ENCODE results near the gene SLC44A3. TPM values are rescaled to one million over a fixed set of nuclear protein-coding genes. Genes with fewer than 3 reads are reported as not detected.

Gene SLC44A3
- total RNA-seq, 6 donors from 2014 or later: 6.3 to 24.2 (median 17.8) TPM

DNA sequence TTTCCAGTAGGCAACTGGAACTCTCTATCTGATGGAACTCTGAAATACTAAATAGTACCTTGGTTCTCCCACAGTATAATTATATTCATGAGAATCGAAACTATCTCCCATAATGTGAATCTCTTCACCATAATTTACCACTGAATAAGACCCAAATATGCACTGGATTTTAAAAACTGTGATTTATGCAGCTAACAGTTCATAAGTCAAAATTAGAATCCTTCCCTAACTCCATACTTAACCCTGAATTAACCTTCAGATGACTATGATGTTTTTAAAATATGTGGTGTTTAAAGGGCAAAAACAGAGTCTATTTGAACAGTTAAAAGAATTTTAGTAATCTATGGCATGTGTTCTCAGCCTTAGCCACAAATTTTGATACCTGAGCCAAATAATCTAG lies 22.9 kb upstream of the SLC44A3 start:
- Histone ChIP-seq H3K36me3 (no peaks in the 10 kb centered on the region), H3K9me3 (no peaks in the 10 kb centered on the region), H3K4me1 (peaks cover 19 to 34% (median 27%) of the 10 kb centered on the region in 4 donors), H3K4me3 (no peak overlapping the region), H3K27me3 (no peaks in the 10 kb centered on the region), H3K27ac (peak overlapping the region in 3 of 4 donors; percentile 12 to 50 (median 32))
- no peak for TF ChIP-seq POLR2AphosphoS5 (IDR thresholded peaks at IDR 0.05)
- TF ChIP-seq, protein P1, sequence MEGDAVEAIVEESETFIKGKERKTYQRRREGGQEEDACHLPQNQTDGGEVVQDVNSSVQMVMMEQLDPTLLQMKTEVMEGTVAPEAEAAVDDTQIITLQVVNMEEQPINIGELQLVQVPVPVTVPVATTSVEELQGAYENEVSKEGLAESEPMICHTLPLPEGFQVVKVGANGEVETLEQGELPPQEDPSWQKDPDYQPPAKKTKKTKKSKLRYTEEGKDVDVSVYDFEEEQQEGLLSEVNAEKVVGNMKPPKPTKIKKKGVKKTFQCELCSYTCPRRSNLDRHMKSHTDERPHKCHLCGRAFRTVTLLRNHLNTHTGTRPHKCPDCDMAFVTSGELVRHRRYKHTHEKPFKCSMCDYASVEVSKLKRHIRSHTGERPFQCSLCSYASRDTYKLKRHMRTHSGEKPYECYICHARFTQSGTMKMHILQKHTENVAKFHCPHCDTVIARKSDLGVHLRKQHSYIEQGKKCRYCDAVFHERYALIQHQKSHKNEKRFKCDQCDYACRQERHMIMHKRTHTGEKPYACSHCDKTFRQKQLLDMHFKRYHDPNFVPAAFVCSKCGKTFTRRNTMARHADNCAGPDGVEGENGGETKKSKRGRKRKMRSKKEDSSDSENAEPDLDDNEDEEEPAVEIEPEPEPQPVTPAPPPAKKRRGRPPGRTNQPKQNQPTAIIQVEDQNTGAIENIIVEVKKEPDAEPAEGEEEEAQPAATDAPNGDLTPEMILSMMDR (IDR thresholded peaks at IDR 0.05): no peak
- no peak for TF ChIP-seq POLR2A (IDR thresholded peaks at IDR 0.05)
- TF ChIP-seq EP300 (IDR thresholded peaks at IDR 0.05): no peak
- no peak for ATAC-seq (ENCODE audit: low FRiP score in 2 of 2)
- WGBS, 2 donors: 67 to 76% methylated on average over 1 of the region's 1 CpG
- no peak for DNase-seq

DNA sequence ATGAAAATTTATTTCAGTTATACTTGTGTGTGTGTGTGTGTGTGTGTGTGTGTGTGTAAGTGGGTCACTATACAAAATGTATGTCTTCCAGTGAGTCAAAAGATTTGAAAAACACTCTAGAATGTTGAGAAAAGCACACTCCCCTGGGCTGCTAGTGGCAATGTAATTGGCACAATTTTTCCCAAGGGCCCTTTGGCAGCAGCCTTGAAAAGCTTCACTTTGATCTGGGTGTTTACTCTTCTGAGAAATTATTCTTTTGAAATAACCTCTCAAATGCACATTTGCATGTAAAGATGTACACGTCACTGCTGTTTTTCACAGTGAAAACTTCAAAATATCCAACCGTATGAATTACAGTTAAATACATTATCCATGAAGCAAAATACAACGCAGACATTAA lies 22.1 kb upstream of the SLC44A3 start:
- TF ChIP-seq POLR2AphosphoS5 (IDR thresholded peaks at IDR 0.05) (no peak), EP300 (IDR thresholded peaks at IDR 0.05) (peak in 1 of 4 donors; percentile 22), POLR2A (IDR thresholded peaks at IDR 0.05) (no peak)
- TF ChIP-seq, protein P1 (IDR thresholded peaks at IDR 0.05): no peak
- peak overlapping the region in 3 of 4 donors; percentile 32 to 52 (median 50) for H3K27ac ChIP-seq
- H3K4me1 ChIP-seq: peaks cover 19 to 33% (median 25%) of the 10 kb centered on the region in 4 donors
- 69 to 76% methylated on average over 3 of the region's 3 CpGs for WGBS, 2 donors
- no peaks in the 10 kb centered on the region for H3K27me3 ChIP-seq
- DNase-seq (no peak), ATAC-seq (ENCODE audit: low FRiP score in 2 of 2) (no peak)
- H3K4me3 ChIP-seq: no peak overlapping the region
- H3K36me3 ChIP-seq: no peaks in the 10 kb centered on the region
- H3K9me3 ChIP-seq: no peaks in the 10 kb centered on the region

- ATAC-seq (ENCODE audit: low FRiP score in 2 of 2) (no peak), DNase-seq (no peak)
- Histone ChIP-seq H3K4me1 (peaks cover 15 to 37% (median 24%) of the 10 kb centered on the region in 4 donors), H3K4me3 (no peak overlapping the region), H3K27ac (peak overlapping the region; percentile 1 to 52 (median 40)), H3K27me3 (no peaks in the 10 kb centered on the region), H3K36me3 (no peaks in the 10 kb centered on the region), H3K9me3 (no peaks in the 10 kb centered on the region)
- TF ChIP-seq EP300 (IDR thresholded peaks at IDR 0.05) (no peak), POLR2AphosphoS5 (IDR thresholded peaks at IDR 0.05) (no peak), POLR2A (IDR thresholded peaks at IDR 0.05) (no peak)
- TF ChIP-seq, protein P1 (IDR thresholded peaks at IDR 0.05): no peak
- WGBS, 2 donors: 59 to 71% methylated on average over 2 of the region's 2 CpGs
Observed at GRCh38 chr1:94798462-94798861, 21.7 kb upstream of the SLC44A3 start.

DNA sequence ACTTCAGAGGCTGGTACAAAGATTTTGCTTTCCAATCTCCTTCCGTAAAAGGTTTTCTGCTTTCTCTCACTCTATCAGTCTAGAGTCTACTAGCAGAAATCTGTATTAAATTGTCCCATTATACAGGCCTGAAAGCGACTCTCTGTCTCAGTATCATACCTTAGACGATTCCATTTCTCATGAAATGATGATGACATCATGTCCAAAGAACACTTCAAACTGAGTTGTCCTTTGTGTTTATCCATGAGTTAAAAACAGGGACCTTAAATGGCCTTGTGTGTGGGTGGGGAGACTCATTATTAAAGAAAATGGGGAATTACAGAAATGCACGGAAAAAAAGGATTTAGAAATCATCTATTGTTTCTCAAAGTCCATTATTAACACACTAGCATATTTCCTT lies 21.0 kb upstream of the SLC44A3 start:
- H3K36me3 ChIP-seq: no peaks in the 10 kb centered on the region
- DNase-seq (no peak), ATAC-seq (ENCODE audit: low FRiP score in 2 of 2) (no peak)
- no peaks in the 10 kb centered on the region for H3K27me3 ChIP-seq
- 70 to 78% methylated on average over 4 of the region's 4 CpGs for WGBS, 2 donors
- no peaks in the 10 kb centered on the region for H3K9me3 ChIP-seq
- TF ChIP-seq, protein P1 (IDR thresholded peaks at IDR 0.05): no peak
- no peak for TF ChIP-seq POLR2AphosphoS5 (IDR thresholded peaks at IDR 0.05)
- TF ChIP-seq POLR2A (IDR thresholded peaks at IDR 0.05): no peak
- TF ChIP-seq EP300 (IDR thresholded peaks at IDR 0.05): no peak
- no peak overlapping the region for H3K4me3 ChIP-seq
- H3K27ac ChIP-seq: peak overlapping the region in 3 of 4 donors; percentile 1 to 50 (median 36)
- peaks cover 15 to 37% (median 24%) of the 10 kb centered on the region in 4 donors for H3K4me1 ChIP-seq

GRCh38 chr1:94801919-94802546 lies 18.1 kb upstream of the SLC44A3 start:
- Histone ChIP-seq H3K4me3 (peak overlapping the region in 2 of 4 donors; percentile 9 to 17), H3K4me1 (peaks cover 18 to 30% (median 26%) of the 10 kb centered on the region in 4 donors), H3K36me3 (no peaks in the 10 kb centered on the region), H3K9me3 (no peaks in the 10 kb centered on the region), H3K27ac (peak overlapping the region; percentile 37 to 83 (median 71)), H3K27me3 (no peaks in the 10 kb centered on the region)
- TF ChIP-seq, protein P1 (IDR thresholded peaks at IDR 0.05): peak; percentile 8 to 63 (median 38)
- TF ChIP-seq POLR2A (IDR thresholded peaks at IDR 0.05) (no peak), POLR2AphosphoS5 (IDR thresholded peaks at IDR 0.05) (peak in 1 of 2 donors; percentile 20)
- 20 to 36% methylated on average over 2 to 7 of the region's 7 CpGs for WGBS, 2 donors
- ATAC-seq (ENCODE audit: low FRiP score in 2 of 2): peak; percentile 83 to 87
- peak in 1 of 2 donors; percentile 66 for DNase-seq

Measured in upper lobe of left lung (tissue), 6 donors.